Measurements from ENCODE around the gene TAS2R3.

The TAS2R3 gene

DNA sequence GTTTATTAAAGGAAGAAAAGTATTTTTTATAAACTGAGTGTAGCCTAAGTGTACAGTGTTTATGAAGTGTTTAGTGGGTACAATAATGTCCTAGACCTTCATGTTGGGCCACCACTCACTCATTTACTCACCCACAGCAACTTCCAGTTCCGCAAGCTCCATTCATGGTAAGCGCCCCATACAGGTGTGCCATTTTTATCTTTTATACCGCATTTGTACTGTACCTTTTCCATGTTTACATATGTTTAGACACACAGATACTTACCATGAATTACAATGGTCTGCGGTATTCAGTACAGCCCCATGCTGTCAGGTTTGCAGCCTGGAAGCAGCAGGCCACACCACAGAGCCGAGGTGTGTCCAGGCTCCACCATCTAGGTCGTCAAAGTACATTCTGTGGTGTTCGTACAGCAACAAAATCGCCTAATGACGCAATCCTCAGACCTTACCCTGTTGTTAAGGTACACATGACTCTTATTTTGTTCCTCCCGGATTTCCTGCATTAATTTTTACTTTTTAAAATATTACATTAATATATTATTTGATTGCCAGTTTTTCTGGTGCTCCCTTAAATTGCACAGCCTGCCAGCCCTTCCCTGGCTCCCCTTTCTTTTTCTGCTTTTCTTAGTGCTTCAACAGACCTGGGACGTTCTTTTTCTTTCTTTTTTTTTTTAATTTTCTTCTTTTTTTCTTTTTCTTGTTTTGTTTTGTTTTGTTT lies 26.6 kb upstream of the TAS2R3 start:
- Histone ChIP-seq H4K8ac (ENCODE audit: low read depth, low read length) (no peak overlapping the region), H2AFZ (ENCODE audit: low read length) (peak overlapping the region; percentile 87), H2BK5ac (ENCODE audit: low read length) (no peak overlapping the region), H2BK12ac (ENCODE audit: low read length) (no peak overlapping the region), H2BK120ac (ENCODE audit: low read depth, low read length) (no peak overlapping the region), H3K14ac (ENCODE audit: low read length) (no peak overlapping the region), H2BK15ac (ENCODE audit: low read length) (no peak overlapping the region), H3K4me3 (ENCODE audit: low read length in 2 of 2) (peak overlapping the region; percentile 71 to 78), H3K18ac (ENCODE audit: low read length) (no peak overlapping the region), H3K79me1 (ENCODE audit: low read depth, low read length) (peaks cover 4% of the 10 kb centered on the region), H3K9me3 (replicated peaks in 1 of 2; ENCODE audit: control insufficient read depth in 2 of 2, insufficient read depth in 1 of 2, low read depth in 1 of 2, low read length in 2 of 2) (no peaks in the 10 kb centered on the region), H3K27me3 (ENCODE audit: control insufficient read depth in 3 of 3, insufficient read depth in 3 of 3, low read depth in 1 of 3, low read length in 3 of 3) (peaks cover 0 to 2% (median 0%) of the 10 kb centered on the region in 3 experiments), H2AK5ac (ENCODE audit: low read depth, low read length) (no peak overlapping the region), H3K4me1 (ENCODE audit: control insufficient read depth in 2 of 2, insufficient read depth in 1 of 2, low read depth in 1 of 2, low read length in 2 of 2) (peaks cover 3 to 7% of the 10 kb centered on the region in 2 donors), H3K36me3 (replicated peaks in 1 of 2; ENCODE audit: control insufficient read depth in 2 of 2, insufficient read depth in 2 of 2, low read length in 2 of 2) (peaks cover 13 to 32% of the 10 kb centered on the region in 2 donors), H4K91ac (ENCODE audit: low read depth, low read length, poor library complexity) (no peak overlapping the region), H3K27ac (replicated peaks; ENCODE audit: low read length) (no peak overlapping the region), H3K23ac (ENCODE audit: low read depth, low read length, poor library complexity) (peak overlapping the region; percentile 86), H3K4me2 (ENCODE audit: insufficient read depth, low read length, poor library complexity, severe bottlenecking) (no peak overlapping the region), H3K9ac (ENCODE audit: low read depth, low read length, poor library complexity) (no peak overlapping the region), H3K4ac (ENCODE audit: low read length) (no peak overlapping the region)
- no peak for DNase-seq (ENCODE audit: low spot score)
- no CpG with 5 or more reads among the region's 11 CpGs for WGBS, 2 donors (ENCODE audit: extremely low coverage in 2 of 2, insufficient read length in 2 of 2, insufficient replicate concordance in 1 of 2)

DNA sequence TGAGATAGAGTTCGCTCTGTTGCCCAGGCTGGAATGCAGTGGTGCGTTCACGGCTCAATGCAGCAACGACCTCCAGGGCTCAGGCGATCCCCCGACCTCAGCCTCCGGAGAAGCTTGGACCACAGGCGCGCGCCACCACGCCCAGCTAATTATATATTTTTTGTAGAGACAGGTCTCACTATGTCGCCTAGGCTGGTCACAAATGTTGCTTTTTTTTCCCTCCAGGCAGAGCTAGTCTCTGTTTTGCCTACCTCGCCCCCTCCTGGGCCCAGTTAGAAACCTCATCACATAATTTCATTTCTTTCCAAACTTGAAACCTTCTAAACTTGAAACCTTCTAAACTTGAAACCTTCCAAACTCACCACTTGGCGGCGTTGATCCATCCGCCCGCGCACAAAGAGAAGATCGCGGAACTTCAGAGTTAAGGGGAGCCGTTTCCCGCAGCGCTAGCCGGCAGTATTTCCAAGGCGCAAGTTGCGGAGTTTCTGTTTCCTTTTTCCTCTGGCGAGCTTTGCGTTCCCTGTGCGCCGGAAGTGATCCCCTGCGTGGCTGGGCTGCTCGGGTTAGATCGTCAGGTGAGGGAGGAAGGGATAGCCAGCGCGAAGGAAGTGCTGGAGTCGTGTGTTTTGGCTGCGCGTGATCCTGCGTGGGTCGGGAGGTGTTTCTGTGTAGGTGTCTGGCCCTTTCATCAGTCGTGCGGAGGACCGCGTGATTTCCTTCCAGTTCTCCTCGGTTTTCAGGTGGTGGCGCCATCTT lies 25.9 kb upstream of the TAS2R3 start, which contains the start of gene SSBP1:
TSS of gene SSBP1 (plus strand) at position 523 of the 756 bp plus-strand sequence. CDS start 809 bp downstream, outside the sequence.
- H2BK120ac ChIP-seq (ENCODE audit: low read depth, low read length) = no peak within 1 kb of the TSS
- WGBS, 2 donors (ENCODE audit: extremely low coverage in 2 of 2, insufficient read length in 2 of 2, insufficient replicate concordance in 1 of 2) = no CpG with 5 or more reads among the region's 46 CpGs
- peak within 1 kb of the TSS; percentile 87 for H2AFZ ChIP-seq (ENCODE audit: low read length)
- H3K79me1 ChIP-seq (ENCODE audit: low read depth, low read length) = peaks cover 4% of the 10 kb centered on the region
- H4K91ac ChIP-seq (ENCODE audit: low read depth, low read length, poor library complexity) = no peak within 1 kb of the TSS
- peak; percentile 87 for DNase-seq (ENCODE audit: low spot score)
- H2BK15ac ChIP-seq (ENCODE audit: low read length) = peak within 1 kb of the TSS; percentile 56
- no peaks in the 10 kb centered on the region for H3K9me3 ChIP-seq (replicated peaks in 1 of 2; ENCODE audit: control insufficient read depth in 2 of 2, insufficient read depth in 1 of 2, low read depth in 1 of 2, low read length in 2 of 2)
- H3K18ac ChIP-seq (ENCODE audit: low read length) = peak within 1 kb of the TSS; percentile 97
- peak within 1 kb of the TSS; percentile 51 for H3K14ac ChIP-seq (ENCODE audit: low read length)
- no peak within 1 kb of the TSS for H4K8ac ChIP-seq (ENCODE audit: low read depth, low read length)
- peaks cover 0 to 2% (median 0%) of the 10 kb centered on the region in 3 experiments for H3K27me3 ChIP-seq (ENCODE audit: control insufficient read depth in 3 of 3, insufficient read depth in 3 of 3, low read depth in 1 of 3, low read length in 3 of 3)
- H3K36me3 ChIP-seq (replicated peaks in 1 of 2; ENCODE audit: control insufficient read depth in 2 of 2, insufficient read depth in 2 of 2, low read length in 2 of 2) = peaks cover 14 to 40% of the 10 kb centered on the region in 2 donors
- H2BK12ac ChIP-seq (ENCODE audit: low read length) = no peak within 1 kb of the TSS
- no peak within 1 kb of the TSS for H2BK5ac ChIP-seq (ENCODE audit: low read length)
- H3K9ac ChIP-seq (ENCODE audit: low read depth, low read length, poor library complexity) = peak within 1 kb of the TSS; percentile 94
- H2AK5ac ChIP-seq (ENCODE audit: low read depth, low read length) = no peak within 1 kb of the TSS
- peak within 1 kb of the TSS; percentile 78 to 94 for H3K4me3 ChIP-seq (ENCODE audit: low read length in 2 of 2)
- peak within 1 kb of the TSS; percentile 41 for H3K4me2 ChIP-seq (ENCODE audit: insufficient read depth, low read length, poor library complexity, severe bottlenecking)
- peak within 1 kb of the TSS; percentile 10 for H3K27ac ChIP-seq (replicated peaks; ENCODE audit: low read length)
- H3K4me1 ChIP-seq (ENCODE audit: control insufficient read depth in 2 of 2, insufficient read depth in 1 of 2, low read depth in 1 of 2, low read length in 2 of 2) = peaks cover 3 to 7% of the 10 kb centered on the region in 2 donors
- peak within 1 kb of the TSS; percentile 99 for H3K23ac ChIP-seq (ENCODE audit: low read depth, low read length, poor library complexity)
- H3K4ac ChIP-seq (ENCODE audit: low read length) = no peak within 1 kb of the TSS

- Histone ChIP-seq H2BK120ac (ENCODE audit: low read depth, low read length) (no peak overlapping the region), H3K4me1 (ENCODE audit: control insufficient read depth in 2 of 2, insufficient read depth in 1 of 2, low read depth in 1 of 2, low read length in 2 of 2) (peaks cover 3 to 7% of the 10 kb centered on the region in 2 donors), H3K23ac (ENCODE audit: low read depth, low read length, poor library complexity) (peak overlapping the region; percentile 99), H3K9me3 (replicated peaks in 1 of 2; ENCODE audit: control insufficient read depth in 2 of 2, insufficient read depth in 1 of 2, low read depth in 1 of 2, low read length in 2 of 2) (no peaks in the 10 kb centered on the region), H4K8ac (ENCODE audit: low read depth, low read length) (no peak overlapping the region), H2AFZ (ENCODE audit: low read length) (peak overlapping the region; percentile 87), H3K36me3 (replicated peaks in 1 of 2; ENCODE audit: control insufficient read depth in 2 of 2, insufficient read depth in 2 of 2, low read length in 2 of 2) (peaks cover 18 to 45% of the 10 kb centered on the region in 2 donors), H4K91ac (ENCODE audit: low read depth, low read length, poor library complexity) (no peak overlapping the region), H2AK5ac (ENCODE audit: low read depth, low read length) (no peak overlapping the region), H3K27ac (replicated peaks; ENCODE audit: low read length) (peak overlapping the region; percentile 10), H3K14ac (ENCODE audit: low read length) (no peak overlapping the region), H3K27me3 (ENCODE audit: control insufficient read depth in 3 of 3, insufficient read depth in 3 of 3, low read depth in 1 of 3, low read length in 3 of 3) (peaks cover 0 to 2% (median 0%) of the 10 kb centered on the region in 3 experiments), H3K4me3 (ENCODE audit: low read length in 2 of 2) (peak overlapping the region; percentile 78 to 94), H3K18ac (ENCODE audit: low read length) (peak overlapping the region; percentile 97), H3K4ac (ENCODE audit: low read length) (no peak overlapping the region), H2BK12ac (ENCODE audit: low read length) (no peak overlapping the region), H3K79me1 (ENCODE audit: low read depth, low read length) (peaks cover 4% of the 10 kb centered on the region), H3K9ac (ENCODE audit: low read depth, low read length, poor library complexity) (peak overlapping the region; percentile 94), H2BK15ac (ENCODE audit: low read length) (peak overlapping the region; percentile 56), H2BK5ac (ENCODE audit: low read length) (no peak overlapping the region), H3K4me2 (ENCODE audit: insufficient read depth, low read length, poor library complexity, severe bottlenecking) (peak overlapping the region; percentile 41)
- WGBS, 2 donors (ENCODE audit: extremely low coverage in 2 of 2, insufficient read length in 2 of 2, insufficient replicate concordance in 1 of 2) = no CpG with 5 or more reads among the region's 6 CpGs
- no peak for DNase-seq (ENCODE audit: low spot score)
Observed at GRCh38 chr7:141738592-141739013, 25.3 kb upstream of the TAS2R3 start.

GRCh38 chr7:141739250-141739649 lies 24.6 kb upstream of the TAS2R3 start:
- Histone ChIP-seq H3K27ac (replicated peaks; ENCODE audit: low read length) (no peak overlapping the region), H3K4me3 (ENCODE audit: low read length in 2 of 2) (peak overlapping the region in 1 of 2 donors; percentile 78), H3K9me3 (replicated peaks in 1 of 2; ENCODE audit: control insufficient read depth in 2 of 2, insufficient read depth in 1 of 2, low read depth in 1 of 2, low read length in 2 of 2) (no peaks in the 10 kb centered on the region), H3K18ac (ENCODE audit: low read length) (no peak overlapping the region), H3K9ac (ENCODE audit: low read depth, low read length, poor library complexity) (no peak overlapping the region), H2BK5ac (ENCODE audit: low read length) (no peak overlapping the region), H3K4me1 (ENCODE audit: control insufficient read depth in 2 of 2, insufficient read depth in 1 of 2, low read depth in 1 of 2, low read length in 2 of 2) (peaks cover 3 to 7% of the 10 kb centered on the region in 2 donors), H2BK15ac (ENCODE audit: low read length) (no peak overlapping the region), H2BK120ac (ENCODE audit: low read depth, low read length) (no peak overlapping the region), H4K91ac (ENCODE audit: low read depth, low read length, poor library complexity) (no peak overlapping the region), H2AFZ (ENCODE audit: low read length) (no peak overlapping the region), H3K4ac (ENCODE audit: low read length) (no peak overlapping the region), H3K79me1 (ENCODE audit: low read depth, low read length) (peaks cover 4% of the 10 kb centered on the region), H3K27me3 (ENCODE audit: control insufficient read depth in 3 of 3, insufficient read depth in 3 of 3, low read depth in 1 of 3, low read length in 3 of 3) (peaks cover 0 to 2% (median 0%) of the 10 kb centered on the region in 3 experiments), H4K8ac (ENCODE audit: low read depth, low read length) (no peak overlapping the region), H3K14ac (ENCODE audit: low read length) (no peak overlapping the region), H3K23ac (ENCODE audit: low read depth, low read length, poor library complexity) (no peak overlapping the region), H2BK12ac (ENCODE audit: low read length) (no peak overlapping the region), H3K36me3 (replicated peaks in 1 of 2; ENCODE audit: control insufficient read depth in 2 of 2, insufficient read depth in 2 of 2, low read length in 2 of 2) (peaks cover 21 to 52% of the 10 kb centered on the region in 2 donors), H2AK5ac (ENCODE audit: low read depth, low read length) (no peak overlapping the region), H3K4me2 (ENCODE audit: insufficient read depth, low read length, poor library complexity, severe bottlenecking) (no peak overlapping the region)
- no CpG with 5 or more reads among the region's 3 CpGs for WGBS, 2 donors (ENCODE audit: extremely low coverage in 2 of 2, insufficient read length in 2 of 2, insufficient replicate concordance in 1 of 2)
- no peak for DNase-seq (ENCODE audit: low spot score)
